OCI-LY7 (cell line): ENCODE results near the gene TEX101. TPM values are rescaled to one million over a fixed set of nuclear protein-coding genes. Genes with fewer than 3 reads are reported as not detected.

ENCODE experiments used
- BruUV-seq: library from RNA; stranded (reverse); fragments of 400-500 nt; replicated peaks from 2 replicates; lab custom pipeline; 2021; lab: Mats Ljungman, UMichigan
- CTCF ChIA-PET: fragments of 300-600 bp; sonication (Branson Sonifier 250); formaldehyde crosslinking; loops from one replicate; lab custom pipeline; 2022; ENCODE audit warnings: antibody characterized with exemption; ENCODE audit not compliant: unreplicated experiment; lab: Charles Lee
- POLR2A ChIA-PET: fragments of 300-600 bp; sonication (Branson Sonifier 250); formaldehyde crosslinking; loops from one replicate; lab custom pipeline; 2022; ENCODE audit warnings: antibody characterized with exemption; lab: Charles Lee
- DNase-seq: peaks from one replicate; pipeline ENCODE4 v3.0.0-alpha.2; 2015; ENCODE audit warnings: low spot score
- H2AFZ ChIP-seq: fragments of 200-600 bp; sonication (generic), shearing (Covaris generic); 2 replicates; pipeline ENCODE4 v1.6.1; 2014; ENCODE audit warnings: mild to moderate bottlenecking, antibody characterized with exemption, low read length, moderate library complexity
- H3K27ac ChIP-seq: fragments of 200-600 bp; sonication (generic); 2 replicates; pipeline ENCODE4 v1.5.1; 2014; ENCODE audit warnings: mixed run types, low read depth, mild to moderate bottlenecking, moderate library complexity, low read length, inconsistent platforms; ENCODE audit not compliant: poor library complexity, severe bottlenecking
- H3K36me3 ChIP-seq: fragments of 200-600 bp; sonication (generic); 2 replicates; pipeline ENCODE4 v1.6.1; 2014; ENCODE audit warnings: mild to moderate bottlenecking, antibody characterized with exemption, low read length, moderate library complexity, mixed read lengths; ENCODE audit not compliant: insufficient read depth
- H3K4me1 ChIP-seq: fragments of 200-600 bp; sonication (generic); 2 replicates; pipeline ENCODE4 v1.5.1; 2014; ENCODE audit warnings: mild to moderate bottlenecking, low read length; ENCODE audit not compliant: insufficient read depth, poor library complexity, severe bottlenecking
- H3K4me2 ChIP-seq: fragments of 200-600 bp; sonication (generic); 2 replicates; pipeline ENCODE4 v1.6.1; 2014; ENCODE audit warnings: mild to moderate bottlenecking, low read length
- H3K4me3 ChIP-seq: fragments of 200-600 bp; sonication (generic); 2 replicates; pipeline ENCODE4 v1.5.1; 2014; ENCODE audit warnings: mild to moderate bottlenecking, low read depth, low read length; ENCODE audit not compliant: poor library complexity, severe bottlenecking
- H3K79me2 ChIP-seq: fragments of 200-600 bp; sonication (generic); 2 replicates; pipeline ENCODE4 v1.6.1; 2016; ENCODE audit warnings: low read depth, mild to moderate bottlenecking, low read length, moderate library complexity, mixed read lengths; ENCODE audit not compliant: insufficient read depth
- H3K9me2 ChIP-seq: fragments of 200-600 bp; sonication (generic); 2 replicates; pipeline ENCODE4 v1.6.1; 2016; ENCODE audit warnings: mild to moderate bottlenecking, low read length, mixed read lengths; ENCODE audit not compliant: insufficient read depth
- H3K9me3 ChIP-seq: fragments of 200-600 bp; sonication (generic); 2 replicates; pipeline ENCODE4 v1.6.1; 2014; ENCODE audit warnings: mild to moderate bottlenecking, mixed run types, low read length, mixed read lengths
- H4K20me1 ChIP-seq: fragments of 200-600 bp; sonication (generic); 2 replicates; pipeline ENCODE4 v1.6.1; 2014; ENCODE audit warnings: mild to moderate bottlenecking, antibody characterized with exemption, low read length, moderate library complexity, mixed read lengths; ENCODE audit not compliant: insufficient read depth
- EZH2phosphoT487 ChIP-seq: fragments of 200-600 bp; sonication (generic); IDR thresholded peaks from 2 replicates; pipeline ENCODE4 v1.6.1; 2018; ENCODE audit warnings: low read depth, borderline replicate concordance, mild to moderate bottlenecking, mixed run types, antibody characterized with exemption, low read length, moderate library complexity, mixed read lengths
- intact Hi-C: fragments of 100-400 bp; cut with micrococcal nuclease; formaldehyde crosslinking; loops from one replicate; pipeline ENCODE4 v1.10.0; 2022; ENCODE audit not compliant: unreplicated experiment
- total RNA-seq, 2 experiments: library from RNA; depleted of rRNA in 1 of 2; stranded (reverse); fragments of >200 nt in 1 of 2; shearing (Covaris generic) in 1 of 2; gene quantifications; 2 replicates each; pipeline ENCODE4 v1.2.3, GENCODE V29; 2014 to 2022
- TF ChIP-seq, protein P1 (sequence below): fragments of 200-600 bp; sonication (generic); conservative IDR thresholded peaks from 2 replicates; pipeline ENCODE4 v1.5.1; 2014; ENCODE audit warnings: mild to moderate bottlenecking, antibody characterized with exemption, low read length, moderate library complexity, mixed read lengths

TEX101 gene
- total RNA-seq, 2 experiments from 2014 or later, result not detected

DNA sequence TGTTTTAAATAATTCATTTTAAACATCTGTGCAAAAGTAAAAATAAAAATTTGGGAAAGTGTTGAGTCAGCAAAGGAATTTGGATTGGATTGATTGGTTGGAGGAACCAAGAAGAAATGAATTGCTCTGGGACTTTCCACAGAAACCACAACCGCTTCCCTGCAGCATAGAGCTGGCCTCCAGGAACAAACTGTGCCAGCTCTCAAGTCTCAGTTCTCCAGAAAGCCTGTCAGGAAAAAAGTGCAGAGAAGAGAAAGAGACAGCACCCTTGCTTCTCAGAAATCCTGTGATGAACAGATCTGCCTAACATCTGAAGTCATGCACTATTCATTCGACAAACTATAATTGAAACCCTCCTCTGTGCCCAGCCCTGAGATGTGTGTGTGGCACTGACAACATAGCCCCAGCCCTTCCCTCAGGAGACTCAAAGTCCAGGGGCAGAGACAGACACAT is 35.9 kb downstream of the TEX101 start:
- Histone ChIP-seq H3K36me3 (no peaks in the 10 kb centered on the region), H4K20me1 (no peaks in the 10 kb centered on the region), H3K4me2 (no peak overlapping the region), H3K79me2 (no peaks in the 10 kb centered on the region), H2AFZ (no peak overlapping the region), H3K9me3 (no peaks in the 10 kb centered on the region), H3K27ac (no peak overlapping the region), H3K4me3 (no peak overlapping the region), H3K9me2 (no peaks in the 10 kb centered on the region), H3K4me1 (no peaks in the 10 kb centered on the region)
- intact Hi-C loops, result no loop called here
- ChIA-PET CTCF (no interaction called here), POLR2A (no interaction called here)
- DNase-seq, result no peak
- TF ChIP-seq, protein P1, sequence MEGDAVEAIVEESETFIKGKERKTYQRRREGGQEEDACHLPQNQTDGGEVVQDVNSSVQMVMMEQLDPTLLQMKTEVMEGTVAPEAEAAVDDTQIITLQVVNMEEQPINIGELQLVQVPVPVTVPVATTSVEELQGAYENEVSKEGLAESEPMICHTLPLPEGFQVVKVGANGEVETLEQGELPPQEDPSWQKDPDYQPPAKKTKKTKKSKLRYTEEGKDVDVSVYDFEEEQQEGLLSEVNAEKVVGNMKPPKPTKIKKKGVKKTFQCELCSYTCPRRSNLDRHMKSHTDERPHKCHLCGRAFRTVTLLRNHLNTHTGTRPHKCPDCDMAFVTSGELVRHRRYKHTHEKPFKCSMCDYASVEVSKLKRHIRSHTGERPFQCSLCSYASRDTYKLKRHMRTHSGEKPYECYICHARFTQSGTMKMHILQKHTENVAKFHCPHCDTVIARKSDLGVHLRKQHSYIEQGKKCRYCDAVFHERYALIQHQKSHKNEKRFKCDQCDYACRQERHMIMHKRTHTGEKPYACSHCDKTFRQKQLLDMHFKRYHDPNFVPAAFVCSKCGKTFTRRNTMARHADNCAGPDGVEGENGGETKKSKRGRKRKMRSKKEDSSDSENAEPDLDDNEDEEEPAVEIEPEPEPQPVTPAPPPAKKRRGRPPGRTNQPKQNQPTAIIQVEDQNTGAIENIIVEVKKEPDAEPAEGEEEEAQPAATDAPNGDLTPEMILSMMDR, result no peak
- TF ChIP-seq EZH2phosphoT487, result no peak
- BruUV-seq, result no TSS peak

DNA sequence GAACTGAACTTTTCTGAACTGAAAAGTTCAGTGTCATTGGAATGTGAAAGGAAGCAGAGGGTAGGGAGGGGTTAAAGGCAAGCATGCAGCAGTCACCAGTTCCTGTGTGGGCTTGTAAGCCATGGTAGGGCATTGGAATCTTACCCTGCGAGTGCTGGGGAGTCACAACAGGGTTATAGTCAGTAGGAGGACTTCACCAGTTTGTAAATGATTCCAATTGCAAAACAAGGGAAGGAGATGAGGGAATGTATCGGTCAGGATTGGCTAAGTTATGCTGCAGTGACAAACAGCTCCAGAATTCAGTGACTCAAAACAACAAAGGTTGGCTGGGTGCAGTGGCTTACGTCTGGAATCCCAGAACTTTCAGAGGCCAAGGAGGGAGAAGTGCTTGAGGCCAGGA is 37.9 kb downstream of the TEX101 start:
- CTCF ChIA-PET, result no interaction called here
- TF ChIP-seq, protein P1, result no peak
- no peak for TF ChIP-seq EZH2phosphoT487
- BruUV-seq, result no TSS peak

DNA sequence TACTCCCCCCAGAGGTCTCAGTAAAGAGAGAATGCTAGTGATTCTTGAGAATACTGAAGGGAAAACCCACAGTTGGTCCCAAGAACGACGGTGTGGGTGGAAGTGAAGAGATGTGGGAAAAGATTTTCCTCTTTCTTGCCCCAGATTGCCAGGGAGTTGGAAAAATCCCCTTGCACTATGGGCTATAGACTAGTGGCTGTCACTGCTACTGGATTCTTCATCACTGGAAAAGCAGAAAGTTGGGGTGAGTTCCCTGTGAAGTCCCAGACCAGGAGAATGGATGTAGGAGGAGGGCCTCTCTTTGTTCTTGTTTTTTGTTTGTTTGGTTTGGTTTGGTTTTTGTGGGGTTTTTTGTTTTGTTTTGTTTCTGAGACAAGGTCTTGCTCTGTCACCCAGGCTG is 39.3 kb downstream of the TEX101 start:
- H2AFZ ChIP-seq, result no peak overlapping the region
- H3K9me3 ChIP-seq, result no peaks in the 10 kb centered on the region
- ChIA-PET CTCF (no interaction called here), POLR2A (no interaction called here)
- no peaks in the 10 kb centered on the region for H3K9me2 ChIP-seq
- intact Hi-C loops, result no loop called here
- BruUV-seq, result no TSS peak
- H3K4me1 ChIP-seq, result no peaks in the 10 kb centered on the region
- H3K27ac ChIP-seq, result no peak overlapping the region
- H3K4me3 ChIP-seq, result no peak overlapping the region
- no peaks in the 10 kb centered on the region for H3K79me2 ChIP-seq
- H4K20me1 ChIP-seq, result no peaks in the 10 kb centered on the region
- H3K4me2 ChIP-seq, result no peak overlapping the region
- no peak for DNase-seq
- TF ChIP-seq, protein P1, result no peak
- no peak for TF ChIP-seq EZH2phosphoT487
- no peaks in the 10 kb centered on the region for H3K36me3 ChIP-seq

More for the DNA sequence above, 37.9 kb downstream of the TEX101 start:
- Histone ChIP-seq H3K9me3 (no peaks in the 10 kb centered on the region), H3K4me2 (no peak overlapping the region), H2AFZ (no peak overlapping the region), H3K36me3 (no peaks in the 10 kb centered on the region), H3K79me2 (no peaks in the 10 kb centered on the region), H4K20me1 (no peaks in the 10 kb centered on the region), H3K9me2 (no peaks in the 10 kb centered on the region), H3K4me3 (no peak overlapping the region), H3K4me1 (no peaks in the 10 kb centered on the region), H3K27ac (no peak overlapping the region)
- no peak for DNase-seq
- POLR2A ChIA-PET, result no interaction called here
- intact Hi-C loops, result no loop called here
